Measurements from ENCODE around the gene ABCA8.

ABCA8 gene

DNA sequence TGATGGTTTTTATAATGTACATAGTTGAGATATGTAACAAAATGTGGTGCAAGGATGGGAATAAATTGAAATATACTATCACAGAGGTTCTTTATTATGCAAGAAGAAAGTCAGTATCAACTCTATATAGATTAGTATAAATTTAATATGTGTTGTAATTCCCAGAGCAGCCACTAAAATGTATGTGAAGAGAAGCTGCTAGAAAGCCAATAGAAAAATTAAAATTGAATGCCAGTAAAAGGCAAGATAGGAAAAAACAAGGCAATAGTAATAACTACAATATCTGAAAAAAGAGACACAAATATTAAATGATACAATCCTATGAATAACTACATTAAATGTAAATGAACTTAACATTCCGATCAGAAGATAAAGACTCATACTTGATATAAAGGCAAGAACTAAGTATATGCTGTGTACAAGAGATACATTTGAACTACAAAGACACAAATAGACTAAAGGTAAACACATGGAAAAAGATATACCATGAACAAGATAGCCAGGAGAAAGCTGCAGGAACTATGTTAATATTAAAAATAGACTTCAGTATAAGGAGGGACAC is 92.0 kb downstream of the ABCA8 start:
- Histone ChIP-seq H3K4me3 (ENCODE audit: low read length) (no peak overlapping the region), H3K9me3 (ENCODE audit: control insufficient read depth, low read length) (peaks cover 5% of the 10 kb centered on the region), H3K4me1 (ENCODE audit: control insufficient read depth, insufficient read depth, low read length) (no peaks in the 10 kb centered on the region), H3K36me3 (ENCODE audit: control insufficient read depth, insufficient read depth, low read length, severe bottlenecking) (no peaks in the 10 kb centered on the region), H3K9ac (ENCODE audit: low read length) (no peak overlapping the region), H3K27me3 (replicated peaks; ENCODE audit: control insufficient read depth, insufficient read depth, low read length) (no peaks in the 10 kb centered on the region)
- no peak for DNase-seq (ENCODE audit: low read depth)

DNA sequence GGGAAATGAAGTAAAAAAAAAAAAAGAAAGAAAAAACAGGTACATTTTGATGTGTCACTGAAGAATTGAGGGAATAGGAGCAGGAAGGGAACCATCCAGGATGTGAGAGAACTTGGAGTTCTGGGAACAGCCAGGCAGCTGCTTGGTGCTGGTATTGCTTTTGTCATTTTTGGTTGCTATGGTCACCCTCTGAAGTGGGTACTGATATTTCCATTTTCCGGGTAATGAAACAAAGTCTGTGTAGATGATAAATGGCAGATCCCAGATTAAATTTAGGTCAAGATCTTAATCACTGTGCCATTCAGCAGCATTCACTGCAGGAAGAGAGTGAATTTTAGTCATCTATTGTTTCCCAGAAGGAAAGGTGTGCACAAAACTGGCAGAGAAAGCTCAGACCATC is 93.6 kb downstream of the ABCA8 start:
- no peaks in the 10 kb centered on the region for H3K36me3 ChIP-seq (ENCODE audit: control insufficient read depth, insufficient read depth, low read length, severe bottlenecking)
- peaks cover 5% of the 10 kb centered on the region for H3K9me3 ChIP-seq (ENCODE audit: control insufficient read depth, low read length)
- H3K9ac ChIP-seq (ENCODE audit: low read length), result no peak overlapping the region
- no peaks in the 10 kb centered on the region for H3K4me1 ChIP-seq (ENCODE audit: control insufficient read depth, insufficient read depth, low read length)
- no peak overlapping the region for H3K4me3 ChIP-seq (ENCODE audit: low read length)
- DNase-seq (ENCODE audit: low read depth), result no peak
- no peaks in the 10 kb centered on the region for H3K27me3 ChIP-seq (replicated peaks; ENCODE audit: control insufficient read depth, insufficient read depth, low read length)

DNA sequence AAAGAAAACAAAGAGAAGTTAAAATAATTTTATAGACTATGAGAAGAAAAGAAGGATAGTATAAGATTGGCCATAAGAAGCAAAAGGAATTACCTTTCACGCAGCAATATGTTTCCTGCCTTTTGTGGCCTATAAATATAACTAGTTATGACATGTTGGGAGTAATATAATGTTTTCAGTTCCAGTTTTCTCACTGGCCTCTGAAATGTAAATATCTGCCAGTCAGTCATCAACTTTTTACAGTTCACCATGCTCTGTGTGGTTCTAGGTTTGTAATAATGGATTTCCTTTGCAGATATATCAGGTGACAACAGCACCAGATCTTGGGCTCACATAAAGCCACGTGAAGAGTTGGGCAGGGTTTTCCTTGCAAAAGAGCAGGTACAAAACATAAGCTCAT is 94.3 kb downstream of the ABCA8 start:
- DNase-seq (ENCODE audit: low read depth), result no peak
- H3K4me1 ChIP-seq (ENCODE audit: control insufficient read depth, insufficient read depth, low read length), result no peaks in the 10 kb centered on the region
- H3K9me3 ChIP-seq (ENCODE audit: control insufficient read depth, low read length), result peaks cover 5% of the 10 kb centered on the region
- no peaks in the 10 kb centered on the region for H3K27me3 ChIP-seq (replicated peaks; ENCODE audit: control insufficient read depth, insufficient read depth, low read length)
- no peak overlapping the region for H3K4me3 ChIP-seq (ENCODE audit: low read length)
- no peaks in the 10 kb centered on the region for H3K36me3 ChIP-seq (ENCODE audit: control insufficient read depth, insufficient read depth, low read length, severe bottlenecking)
- no peak overlapping the region for H3K9ac ChIP-seq (ENCODE audit: low read length)

DNA sequence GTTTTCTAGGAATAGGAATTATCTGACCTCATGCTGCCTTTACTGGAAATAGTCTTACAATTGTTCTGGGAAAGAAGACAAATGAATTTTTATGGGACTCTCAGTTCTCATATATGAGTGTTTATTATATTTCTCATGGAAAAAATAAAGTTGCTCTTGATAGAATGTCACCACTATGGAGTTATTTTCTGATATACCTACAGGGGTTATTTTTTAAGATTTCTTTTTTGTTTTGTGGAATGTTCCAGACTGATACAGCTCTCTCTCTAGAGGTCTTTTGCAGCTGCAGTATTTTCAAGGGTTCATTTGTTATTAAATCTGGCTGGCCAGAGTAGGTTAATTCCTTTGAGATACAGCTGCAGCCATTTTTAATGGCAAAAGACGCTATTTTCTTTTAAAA is 100.7 kb downstream of the ABCA8 start:
- Histone ChIP-seq H3K4me1 (ENCODE audit: control insufficient read depth, insufficient read depth, low read length) (peaks cover 23% of the 10 kb centered on the region), H3K27me3 (replicated peaks; ENCODE audit: control insufficient read depth, insufficient read depth, low read length) (no peaks in the 10 kb centered on the region), H3K36me3 (ENCODE audit: control insufficient read depth, insufficient read depth, low read length, severe bottlenecking) (no peaks in the 10 kb centered on the region), H3K4me3 (ENCODE audit: low read length) (no peak overlapping the region), H3K9me3 (ENCODE audit: control insufficient read depth, low read length) (peaks cover 5% of the 10 kb centered on the region), H3K9ac (ENCODE audit: low read length) (no peak overlapping the region)
- DNase-seq (ENCODE audit: low read depth), result no peak

DNA sequence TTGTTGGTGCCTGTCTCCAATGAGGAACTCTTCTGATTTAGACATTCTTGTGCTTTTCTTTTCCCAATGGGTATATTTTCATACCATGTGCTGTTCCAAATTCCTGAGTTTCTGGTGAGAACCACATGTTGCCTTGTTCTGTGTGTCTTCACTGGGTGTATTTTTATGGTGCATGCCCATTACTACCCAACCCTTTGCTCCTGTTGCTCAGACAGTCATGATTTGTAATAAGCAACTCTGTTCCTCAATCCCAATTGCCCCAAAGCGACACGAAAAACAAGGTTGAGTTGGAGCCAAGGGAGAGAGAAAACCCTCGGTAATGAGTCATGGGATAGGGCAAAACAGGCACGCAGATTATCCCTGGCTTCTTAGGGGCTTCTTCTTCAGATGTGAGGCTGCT is 101.8 kb downstream of the ABCA8 start:
- Histone ChIP-seq H3K27me3 (replicated peaks; ENCODE audit: control insufficient read depth, insufficient read depth, low read length) (no peaks in the 10 kb centered on the region), H3K36me3 (ENCODE audit: control insufficient read depth, insufficient read depth, low read length, severe bottlenecking) (no peaks in the 10 kb centered on the region), H3K4me1 (ENCODE audit: control insufficient read depth, insufficient read depth, low read length) (peaks cover 23% of the 10 kb centered on the region), H3K9ac (ENCODE audit: low read length) (no peak overlapping the region), H3K4me3 (ENCODE audit: low read length) (peak overlapping the region; percentile 4), H3K9me3 (ENCODE audit: control insufficient read depth, low read length) (peaks cover 2% of the 10 kb centered on the region)
- DNase-seq (ENCODE audit: low read depth), result no peak

DNA sequence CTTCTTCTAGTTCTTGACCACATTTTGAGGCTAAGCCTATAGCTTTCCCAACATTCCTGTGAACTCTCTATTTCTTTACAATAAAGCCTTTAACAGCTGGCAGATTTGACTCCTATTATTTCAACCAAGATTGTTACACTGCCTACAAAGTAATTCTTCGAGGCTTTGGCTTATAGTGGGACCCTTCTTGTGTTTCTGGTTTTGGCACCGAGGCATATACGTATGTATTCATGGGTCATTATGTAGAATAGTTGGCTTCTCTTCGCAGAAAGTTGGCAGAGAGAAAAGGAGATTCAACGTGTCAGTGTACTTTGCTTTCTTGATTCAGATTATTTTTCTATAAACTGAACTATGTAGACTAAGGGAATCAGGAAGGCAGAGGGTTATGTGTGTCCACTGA is 102.2 kb downstream of the ABCA8 start:
- Histone ChIP-seq H3K36me3 (ENCODE audit: control insufficient read depth, insufficient read depth, low read length, severe bottlenecking) (no peaks in the 10 kb centered on the region), H3K4me1 (ENCODE audit: control insufficient read depth, insufficient read depth, low read length) (peaks cover 23% of the 10 kb centered on the region), H3K9me3 (ENCODE audit: control insufficient read depth, low read length) (no peaks in the 10 kb centered on the region), H3K27me3 (replicated peaks; ENCODE audit: control insufficient read depth, insufficient read depth, low read length) (no peaks in the 10 kb centered on the region), H3K9ac (ENCODE audit: low read length) (no peak overlapping the region), H3K4me3 (ENCODE audit: low read length) (no peak overlapping the region)
- DNase-seq (ENCODE audit: low read depth), result no peak

DNA sequence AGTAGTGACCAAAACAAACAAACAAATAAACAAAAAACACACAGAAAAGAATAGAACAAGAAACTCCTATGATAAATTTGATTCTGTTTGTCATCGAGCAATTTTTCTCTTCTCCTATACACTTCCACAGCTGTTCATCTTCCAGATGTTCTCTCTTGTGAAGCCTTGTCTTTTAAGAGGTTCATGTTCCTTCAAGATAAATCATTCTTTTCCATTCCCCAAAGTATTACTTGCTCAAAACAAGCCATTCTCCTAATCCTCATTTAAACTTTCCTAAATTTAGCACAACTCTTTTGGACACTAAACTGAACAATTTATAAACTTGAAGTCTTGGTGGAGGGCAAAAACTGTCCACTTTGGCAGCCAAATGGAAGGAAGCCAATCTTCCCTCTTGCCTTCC is 103.3 kb downstream of the ABCA8 start:
- Histone ChIP-seq H3K36me3 (ENCODE audit: control insufficient read depth, insufficient read depth, low read length, severe bottlenecking) (no peaks in the 10 kb centered on the region), H3K9me3 (ENCODE audit: control insufficient read depth, low read length) (no peaks in the 10 kb centered on the region), H3K9ac (ENCODE audit: low read length) (no peak overlapping the region), H3K4me1 (ENCODE audit: control insufficient read depth, insufficient read depth, low read length) (peaks cover 23% of the 10 kb centered on the region), H3K4me3 (ENCODE audit: low read length) (no peak overlapping the region), H3K27me3 (replicated peaks; ENCODE audit: control insufficient read depth, insufficient read depth, low read length) (no peaks in the 10 kb centered on the region)
- DNase-seq (ENCODE audit: low read depth), result no peak

DNA sequence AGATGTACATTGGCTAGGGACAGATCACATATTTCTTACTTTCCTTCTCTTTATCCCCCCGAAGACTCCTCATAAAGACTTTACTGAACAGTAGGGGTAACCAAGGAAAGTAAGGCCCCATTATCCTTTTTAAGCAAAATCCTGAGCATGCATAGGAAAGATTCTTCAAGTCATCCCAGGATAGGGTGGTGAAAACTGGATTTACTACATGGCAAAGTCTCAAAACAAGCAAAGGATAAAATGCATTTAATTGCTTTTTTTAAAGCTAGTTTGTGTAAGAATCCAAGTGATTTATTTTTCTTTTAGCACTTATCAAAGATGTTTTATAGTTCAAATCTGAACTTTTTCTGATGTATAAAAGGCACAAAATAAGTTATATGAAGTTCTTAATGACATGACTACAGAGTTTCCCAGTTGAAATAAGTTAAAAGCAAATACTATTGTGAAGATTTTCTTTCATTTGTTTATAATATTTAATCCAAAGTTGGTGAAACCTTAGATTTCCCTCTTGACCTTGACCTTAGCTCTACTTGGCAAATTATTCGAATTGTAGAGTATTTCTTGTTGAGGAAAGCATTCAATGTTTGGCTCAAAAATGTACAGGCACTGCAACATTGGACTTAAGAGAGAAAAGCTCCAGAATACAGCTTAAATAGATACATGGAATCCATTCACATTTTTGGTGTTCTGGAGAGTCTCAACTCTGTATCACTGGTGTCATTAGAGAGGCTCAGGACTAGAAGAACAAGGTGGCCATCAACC is 104.3 kb downstream of the ABCA8 start:
- Histone ChIP-seq H3K27me3 (replicated peaks; ENCODE audit: control insufficient read depth, insufficient read depth, low read length) (no peaks in the 10 kb centered on the region), H3K36me3 (ENCODE audit: control insufficient read depth, insufficient read depth, low read length, severe bottlenecking) (no peaks in the 10 kb centered on the region), H3K9me3 (ENCODE audit: control insufficient read depth, low read length) (no peaks in the 10 kb centered on the region), H3K4me1 (ENCODE audit: control insufficient read depth, insufficient read depth, low read length) (peaks cover 23% of the 10 kb centered on the region), H3K9ac (ENCODE audit: low read length) (no peak overlapping the region), H3K4me3 (ENCODE audit: low read length) (no peak overlapping the region)
- DNase-seq (ENCODE audit: low read depth), result no peak

DNA sequence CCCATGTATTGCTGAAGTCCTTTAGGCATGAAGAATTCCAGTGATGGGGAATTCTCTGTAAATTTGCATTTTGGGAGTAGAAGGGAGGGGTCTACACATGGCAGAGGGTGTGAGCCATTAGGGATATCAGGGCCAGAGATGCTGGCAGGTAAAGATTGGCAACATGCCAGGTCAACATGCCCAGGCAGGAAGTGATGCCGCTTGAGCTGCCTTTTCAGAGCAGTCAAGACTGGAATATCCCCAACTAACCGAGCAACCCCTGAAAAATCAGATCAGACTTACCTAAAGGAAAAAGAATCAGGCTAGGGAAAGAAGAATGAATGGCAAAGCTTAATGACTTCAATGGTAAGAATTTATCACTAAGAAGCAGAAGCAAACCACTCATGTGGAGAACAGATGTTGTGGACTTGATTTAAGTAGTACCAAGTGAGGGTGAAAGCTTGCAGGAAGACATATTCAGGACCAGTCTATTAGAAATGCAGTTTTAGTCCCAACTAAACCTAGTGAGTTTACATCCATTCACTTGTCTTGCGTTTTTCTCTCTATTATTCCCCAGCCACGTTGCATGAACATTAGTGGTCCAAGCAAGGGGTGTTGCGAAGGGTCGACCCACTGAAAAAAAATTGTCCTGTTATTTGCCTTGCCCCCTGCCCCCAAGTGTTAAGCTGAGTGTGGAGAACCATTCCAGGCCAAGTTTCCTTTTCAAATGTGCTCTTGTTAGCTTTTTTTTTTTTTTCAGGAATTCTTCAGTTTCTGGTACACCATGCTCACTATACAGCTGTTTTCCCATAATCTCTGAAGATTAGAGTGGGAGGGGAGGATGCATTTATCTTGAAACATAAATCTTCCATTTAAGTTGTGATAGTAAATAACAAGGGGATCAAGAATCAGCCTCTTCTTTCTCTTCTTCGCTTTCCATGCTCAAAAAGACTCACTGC is 105.2 kb downstream of the ABCA8 start:
- H3K4me1 ChIP-seq (ENCODE audit: control insufficient read depth, insufficient read depth, low read length), result peaks cover 23% of the 10 kb centered on the region
- DNase-seq (ENCODE audit: low read depth), result no peak
- H3K9ac ChIP-seq (ENCODE audit: low read length), result no peak overlapping the region
- H3K36me3 ChIP-seq (ENCODE audit: control insufficient read depth, insufficient read depth, low read length, severe bottlenecking), result no peaks in the 10 kb centered on the region
- H3K27me3 ChIP-seq (replicated peaks; ENCODE audit: control insufficient read depth, insufficient read depth, low read length), result no peaks in the 10 kb centered on the region
- no peak overlapping the region for H3K4me3 ChIP-seq (ENCODE audit: low read length)
- no peaks in the 10 kb centered on the region for H3K9me3 ChIP-seq (ENCODE audit: control insufficient read depth, low read length)

DNA sequence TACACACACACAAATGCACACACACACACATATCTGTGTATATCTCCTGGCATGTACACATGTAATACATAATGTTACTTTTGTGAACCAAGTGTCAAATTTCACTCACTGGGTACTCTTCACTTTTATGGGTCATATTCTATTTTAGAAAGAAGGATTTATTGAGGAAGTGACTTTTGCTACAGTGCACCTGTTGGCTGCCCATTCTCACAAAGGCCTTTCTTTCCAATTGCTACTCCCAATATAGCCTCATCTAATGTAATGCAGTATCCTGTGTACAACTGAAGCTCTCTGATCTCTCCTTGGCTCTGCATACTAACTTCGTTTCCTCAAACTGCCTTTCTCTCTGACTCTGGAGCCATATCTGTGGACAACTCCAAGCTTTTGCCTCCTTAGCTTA is 107.5 kb downstream of the ABCA8 start:
- no peaks in the 10 kb centered on the region for H3K9me3 ChIP-seq (ENCODE audit: control insufficient read depth, low read length)
- peaks cover 10% of the 10 kb centered on the region for H3K4me1 ChIP-seq (ENCODE audit: control insufficient read depth, insufficient read depth, low read length)
- H3K4me3 ChIP-seq (ENCODE audit: low read length), result no peak overlapping the region
- H3K36me3 ChIP-seq (ENCODE audit: control insufficient read depth, insufficient read depth, low read length, severe bottlenecking), result no peaks in the 10 kb centered on the region
- no peaks in the 10 kb centered on the region for H3K27me3 ChIP-seq (replicated peaks; ENCODE audit: control insufficient read depth, insufficient read depth, low read length)
- DNase-seq (ENCODE audit: low read depth), result no peak
- H3K9ac ChIP-seq (ENCODE audit: low read length), result no peak overlapping the region

DNA sequence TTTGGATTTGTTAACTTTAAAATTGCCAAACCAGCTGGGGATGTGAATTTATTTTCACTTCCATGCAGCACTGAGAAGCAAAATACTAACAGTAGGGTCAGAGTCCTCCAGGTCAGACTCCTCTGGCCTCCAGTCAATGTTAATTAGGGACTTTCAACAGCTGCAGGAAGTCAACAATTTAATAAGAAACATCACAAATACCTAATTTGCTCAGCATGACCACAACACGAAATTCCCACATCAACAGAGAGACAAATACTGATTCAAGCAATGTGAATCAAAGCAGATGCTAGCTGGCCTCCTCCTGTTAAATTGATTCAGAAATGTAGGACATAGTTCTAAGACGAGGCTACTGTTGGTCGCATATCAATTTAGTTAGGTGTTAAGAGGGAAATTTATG is 111.7 kb downstream of the ABCA8 start:
- peaks cover 4% of the 10 kb centered on the region for H3K4me1 ChIP-seq (ENCODE audit: control insufficient read depth, insufficient read depth, low read length)
- no peaks in the 10 kb centered on the region for H3K27me3 ChIP-seq (replicated peaks; ENCODE audit: control insufficient read depth, insufficient read depth, low read length)
- no peak overlapping the region for H3K9ac ChIP-seq (ENCODE audit: low read length)
- H3K4me3 ChIP-seq (ENCODE audit: low read length), result no peak overlapping the region
- H3K9me3 ChIP-seq (ENCODE audit: control insufficient read depth, low read length), result no peaks in the 10 kb centered on the region
- peak; percentile 45 for DNase-seq (ENCODE audit: low read depth)
- H3K36me3 ChIP-seq (ENCODE audit: control insufficient read depth, insufficient read depth, low read length, severe bottlenecking), result no peaks in the 10 kb centered on the region

All from adipocyte (in vitro differentiated cells).